Prostate gland (tissue), 2 donors: ENCODE data around the gene ANKLE1. TPM values are rescaled to one million over a fixed set of nuclear protein-coding genes. Genes with fewer than 3 reads are reported as not detected.

ENCODE experiments used
- DNase-seq: peaks from one replicate; pipeline ENCODE4 v3.0.0-alpha.2; 2019; ENCODE audit warnings: low spot score
- H3K27ac ChIP-seq, 2 donors: fragments of 200-600 bp; sonication (generic); 2 replicates each; pipeline ENCODE4 v1.5.1; 2017 to 2019
- H3K27me3 ChIP-seq: fragments of 200-600 bp; sonication (generic); replicated peaks from 2 replicates; pipeline ENCODE4 v1.5.1; 2019; ENCODE audit not compliant: insufficient read depth
- H3K36me3 ChIP-seq, 2 donors: fragments of 200-600 bp; sonication (generic); 1 replicate in 1 of 2; 2 replicates in 1 of 2; pipeline versions ENCODE4 v1.5.1 to v1.8.1; 2017 to 2019
- H3K4me1 ChIP-seq: fragments of 200-600 bp; sonication (generic); replicated peaks from 2 replicates; pipeline ENCODE4 v1.5.1; 2019
- H3K4me3 ChIP-seq, 2 donors: fragments of 200-600 bp; sonication (generic); 2 replicates each; pipeline ENCODE4 v1.5.1; 2017 to 2019
- H3K9me3 ChIP-seq: fragments of 200-600 bp; sonication (generic); 2 replicates; pipeline ENCODE4 v1.5.1; 2017
- CTCF ChIP-seq, 4 experiments: fragments of 200-600 bp in 2 of 4; fragments of 450-650 bp in 2 of 4; sonication (generic) in 2 of 4; IDR thresholded peaks; 1 replicate in 3 of 4; 2 replicates in 1 of 4; pipeline ENCODE4 v1.5.1; 2016 to 2019; ENCODE audit warnings: antibody characterized with exemption in 4 of 4, mild to moderate bottlenecking in 2 of 4, moderate library complexity in 2 of 4
- POLR2A ChIP-seq: fragments of 450-650 bp; IDR thresholded peaks from one replicate; pipeline ENCODE4 v1.6.1; 2016; ENCODE audit warnings: antibody characterized with exemption, mild to moderate bottlenecking
- POLR2AphosphoS5 ChIP-seq: sonication (generic); formaldehyde crosslinking; IDR thresholded peaks from one replicate; pipeline ENCODE4 v1.6.1; 2017; ENCODE audit warnings: antibody characterized with exemption
- WGBS: methylation state at CpG from one replicate; pipeline ENCODE4 v1.1.5; 2018; 5-methylcytosine and 5-hydroxymethylcytosine counted together
- intact Hi-C: fragments of 100-400 bp; cut with DNase I; formaldehyde crosslinking; loops from one replicate; pipeline ENCODE4 v1.14.2; 2022
- total RNA-seq, 2 donors: library from RNA; depleted of rRNA; stranded (reverse); fragments of >200 nt; gene quantifications; one replicate each; pipeline ENCODE4 v1.1.0, GENCODE V29; 2016

Gene ANKLE1
- total RNA-seq, 2 donors from 2014 or later = 0.64 to 1.2 TPM

- Histone ChIP-seq H3K4me1 (peaks cover 11% of the 10 kb centered on the region), H3K36me3 (no peaks in the 10 kb centered on the region), H3K27me3 (no peaks in the 10 kb centered on the region), H3K9me3 (no peaks in the 10 kb centered on the region), H3K4me3 (peak within 1 kb of the TSS; percentile 77 to 88), H3K27ac (peak within 1 kb of the TSS; percentile 52 to 69)
- DNase-seq = peak; percentile 100
- TF ChIP-seq POLR2AphosphoS5 (peak; percentile 99), CTCF (IDR thresholded peaks at IDR 0.05) (peak in 1 of 4 experiments; percentile 32), POLR2A (peak; percentile 71)
- intact Hi-C loops = no loop called here
- WGBS = under 1% methylated on average over 46 of the region's 46 CpGs
These were observed 27.7 kb downstream of the ANKLE1 start, which contains the start of gene DDA1 for GRCh38 chr19:17309198-17309964. Gene DDA1 (plus strand): TSS chr19:17309563. CDS start chr19:17309655, 92 bp downstream.

- Histone ChIP-seq H3K9me3 (no peaks in the 10 kb centered on the region), H3K4me1 (peaks cover 11% of the 10 kb centered on the region), H3K27me3 (no peaks in the 10 kb centered on the region), H3K27ac (peak overlapping the region; percentile 52 to 69), H3K4me3 (peak overlapping the region; percentile 77 to 88), H3K36me3 (no peaks in the 10 kb centered on the region)
- intact Hi-C loops = no loop called here
- 7% methylated on average over 15 of the region's 23 CpGs for WGBS
- TF ChIP-seq POLR2AphosphoS5 = no peak
- no peak for DNase-seq
These were observed 28.3 kb downstream of the ANKLE1 start for GRCh38 chr19:17309965-17310461.

DNA sequence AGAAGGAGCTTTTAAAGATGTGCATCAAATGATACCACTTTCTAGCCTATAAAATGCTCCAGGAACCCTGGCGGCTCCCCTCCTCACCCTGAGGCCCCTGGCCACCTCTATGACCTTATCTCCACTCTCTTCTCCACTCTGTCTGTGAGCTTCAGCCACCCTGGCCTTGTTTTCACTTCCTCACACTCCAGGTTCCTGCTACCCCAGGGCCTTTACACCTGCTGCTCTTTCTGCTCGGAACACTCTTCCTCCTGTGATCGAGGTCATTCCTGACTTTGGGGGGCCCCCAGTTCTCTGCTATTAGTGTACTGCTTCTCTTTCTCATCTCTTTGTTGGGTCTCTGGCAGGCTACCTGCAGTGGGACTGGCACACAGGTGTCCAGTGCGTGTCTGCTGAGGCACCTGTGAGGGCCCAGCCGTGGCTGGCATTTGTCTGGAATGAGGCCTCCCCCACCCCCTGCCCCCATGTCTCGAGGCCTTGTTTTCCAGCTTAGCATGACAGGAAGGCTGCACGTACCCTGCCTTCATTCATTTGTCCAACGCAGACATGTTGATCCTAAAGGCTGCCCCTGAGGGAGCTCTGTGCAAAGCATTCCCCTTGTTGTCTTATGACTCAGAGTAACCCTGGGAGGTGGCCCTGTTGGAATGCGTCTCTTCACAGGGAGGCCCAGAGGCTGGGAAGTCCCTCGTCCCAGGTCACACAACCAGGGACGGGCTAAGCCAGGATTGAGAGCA is 29.9 kb downstream of the ANKLE1 start:
- Histone ChIP-seq H3K9me3 (no peaks in the 10 kb centered on the region), H3K36me3 (no peaks in the 10 kb centered on the region), H3K4me3 (no peak overlapping the region), H3K4me1 (peaks cover 9% of the 10 kb centered on the region), H3K27ac (no peak overlapping the region), H3K27me3 (no peaks in the 10 kb centered on the region)
- WGBS = 73% methylated on average over 11 of the region's 11 CpGs
- intact Hi-C loops = no loop called here
- TF ChIP-seq CTCF (IDR thresholded peaks at IDR 0.05) = no peak
- no peak for TF ChIP-seq POLR2AphosphoS5
- DNase-seq = no peak

DNA sequence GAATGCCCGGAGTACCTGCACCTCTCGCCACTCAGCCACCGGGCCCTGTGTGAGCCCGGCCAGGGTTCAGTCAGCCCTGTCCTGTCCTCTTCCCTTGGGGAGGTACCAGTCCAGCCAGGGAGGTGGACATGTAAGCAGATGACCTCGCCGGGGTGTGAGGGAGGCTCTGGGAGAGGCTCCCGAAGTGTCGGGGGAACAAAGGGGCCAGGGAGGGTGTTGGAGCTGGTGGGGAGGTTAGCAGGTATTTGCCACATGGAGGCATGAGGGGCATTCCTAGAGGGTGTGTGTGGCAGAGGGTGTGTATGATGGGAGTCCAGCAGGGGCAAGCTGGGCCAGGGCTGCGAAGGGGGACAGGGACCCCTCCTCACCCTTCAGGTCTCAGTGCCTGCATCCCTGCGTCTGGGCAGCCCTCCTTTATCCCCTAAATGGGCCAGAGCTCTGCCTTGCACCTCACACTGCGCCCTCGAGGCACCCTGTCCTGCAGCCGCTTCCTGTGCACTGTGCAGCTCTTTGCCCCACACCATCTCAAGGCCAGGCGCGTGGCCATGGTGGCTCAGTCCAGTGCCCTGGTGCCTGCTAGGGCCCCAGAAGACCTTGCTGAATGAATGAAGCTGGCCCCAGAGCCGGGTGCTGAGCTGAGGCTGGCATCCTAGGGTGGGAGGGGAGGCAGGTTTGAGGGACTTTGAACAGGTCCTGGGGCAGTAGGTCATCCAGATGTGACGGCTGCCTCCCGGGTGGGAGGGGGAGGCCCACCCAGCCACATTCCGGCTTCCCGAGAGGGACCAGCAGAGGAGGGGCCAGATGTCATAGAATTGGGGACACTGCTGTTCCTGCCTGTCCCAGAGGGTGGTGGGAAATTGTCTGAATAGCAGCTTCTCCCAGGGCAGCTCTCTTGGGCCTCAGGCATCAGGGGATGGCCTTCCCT is 30.8 kb downstream of the ANKLE1 start:
- intact Hi-C loops = no loop called here
- H3K27ac ChIP-seq = no peak overlapping the region
- WGBS = 80% methylated on average over 18 of the region's 20 CpGs
- no peak overlapping the region for H3K4me3 ChIP-seq
- H3K9me3 ChIP-seq = no peaks in the 10 kb centered on the region
- peaks cover 8% of the 10 kb centered on the region for H3K4me1 ChIP-seq
- H3K27me3 ChIP-seq = no peaks in the 10 kb centered on the region
- H3K36me3 ChIP-seq = no peaks in the 10 kb centered on the region
- DNase-seq = no peak
- no peak for TF ChIP-seq POLR2AphosphoS5

DNA sequence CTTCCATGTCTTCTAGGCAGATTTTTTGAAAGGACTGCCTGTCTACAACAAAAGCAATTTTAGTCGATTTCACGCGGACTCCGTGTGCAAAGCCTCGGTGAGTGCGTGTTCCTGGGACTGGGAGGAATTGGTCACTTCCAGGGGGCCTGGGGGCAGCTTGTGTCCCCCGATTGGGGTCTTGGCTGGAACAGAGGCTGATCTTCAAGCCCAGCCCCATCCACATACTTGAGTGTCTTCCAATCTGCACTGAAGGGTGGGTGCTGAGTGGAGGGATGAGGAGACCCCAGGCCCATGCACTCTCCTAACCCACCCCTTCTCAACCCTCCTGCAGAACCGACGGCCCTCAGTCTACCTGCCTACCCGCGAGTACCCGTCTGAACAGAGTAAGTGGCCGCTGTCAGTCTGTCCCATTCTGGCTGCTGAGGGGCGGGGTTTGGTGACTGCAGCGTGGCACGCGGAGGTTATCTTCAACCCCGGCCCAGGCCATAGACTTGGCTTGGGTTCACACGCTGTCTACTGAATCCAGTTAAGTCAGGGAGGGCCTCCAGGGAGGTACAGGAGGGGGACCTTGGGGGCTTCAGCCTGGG is 32.4 kb downstream of the ANKLE1 start:
- WGBS = 92% methylated on average over 19 of the region's 19 CpGs
- no peaks in the 10 kb centered on the region for H3K27me3 ChIP-seq
- no peaks in the 10 kb centered on the region for H3K36me3 ChIP-seq
- intact Hi-C loops = no loop called here
- no peak overlapping the region for H3K4me3 ChIP-seq
- peaks cover 8% of the 10 kb centered on the region for H3K4me1 ChIP-seq
- H3K9me3 ChIP-seq = no peaks in the 10 kb centered on the region
- no peak for DNase-seq
- H3K27ac ChIP-seq = no peak overlapping the region
- TF ChIP-seq POLR2AphosphoS5 (no peak), POLR2A (no peak), CTCF (IDR thresholded peaks at IDR 0.05) (no peak)
